Measurements from ENCODE around the gene PCDHGA5.

DNA sequence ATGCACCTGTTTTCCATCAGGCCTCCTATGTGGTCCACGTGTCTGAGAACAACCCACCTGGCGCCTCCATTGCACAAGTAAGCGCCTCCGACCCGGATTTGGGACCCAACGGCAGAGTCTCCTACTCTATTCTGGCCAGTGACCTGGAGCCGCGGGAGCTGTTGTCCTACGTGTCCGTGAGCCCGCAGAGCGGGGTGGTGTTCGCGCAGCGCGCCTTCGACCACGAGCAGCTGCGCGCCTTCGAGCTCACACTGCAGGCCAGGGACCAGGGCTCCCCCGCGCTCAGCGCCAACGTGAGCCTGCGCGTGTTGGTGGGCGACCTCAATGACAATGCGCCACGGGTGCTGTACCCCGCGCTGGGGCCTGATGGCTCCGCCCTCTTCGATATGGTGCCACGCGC, 12.4 kb upstream of the PCDHGA5 start:
- TF ChIP-seq CTCF (IDR thresholded peaks at IDR 0.05 in 8 of 11, conservative IDR thresholded peaks at IDR 0.05 in 3 of 11) (no peak), POLR2A (IDR thresholded peaks at IDR 0.05) (no peak)

Measured in spleen (tissue), 7 donors.